HFF-Myc (cell line): Measurements from ENCODE around the gene DRC7.

Experiments
- DNase-seq: peaks from one replicate; pipeline ENCODE4 v3.0.0-alpha.2; 2011; ENCODE audit warnings: low read depth; ENCODE audit errors: extremely low read depth
- H3K4me3 ChIP-seq: replicated peaks from 2 replicates; pipeline ENCODE4 v1.5.1; 2011; ENCODE audit warnings: low read depth, mild to moderate bottlenecking, control low read depth, low read length
- CTCF ChIP-seq: IDR thresholded peaks from 2 replicates; pipeline ENCODE4 v1.5.1; 2012; ENCODE audit warnings: mild to moderate bottlenecking, low read depth, low read length, control low read depth; ENCODE audit errors: missing control alignments

Gene DRC7

GRCh38 chr16:57701759-57702371 is 7.3 kb downstream of the DRC7 start:
- no peak overlapping the region for H3K4me3 ChIP-seq
- TF ChIP-seq CTCF = no peak
- no peak for DNase-seq

- DNase-seq = no peak
- no peak for TF ChIP-seq CTCF
- H3K4me3 ChIP-seq = no peak overlapping the region
Measured at GRCh38 chr16:57703416-57704010, 8.9 kb downstream of the DRC7 start.

GRCh38 chr16:57704011-57704904 is 9.7 kb downstream of the DRC7 start:
- DNase-seq = no peak
- no peak for TF ChIP-seq CTCF
- H3K4me3 ChIP-seq = no peak overlapping the region

GRCh38 chr16:57704905-57705852 is 10.6 kb downstream of the DRC7 start:
- TF ChIP-seq CTCF = no peak
- H3K4me3 ChIP-seq = no peak overlapping the region
- DNase-seq = no peak

- no peak for DNase-seq
- TF ChIP-seq CTCF = no peak
- H3K4me3 ChIP-seq = no peak overlapping the region
Measured at GRCh38 chr16:57706717-57707116, 12.1 kb downstream of the DRC7 start.

GRCh38 chr16:57707331-57707730 is 12.7 kb downstream of the DRC7 start:
- DNase-seq = no peak
- no peak for TF ChIP-seq CTCF
- H3K4me3 ChIP-seq = no peak overlapping the region
